ENCODE results near the gene TXNIP.
A peak's percentile ranks its signal among the peaks of the same experiment; 100 is the strongest.

The TXNIP gene

GRCh38 chr1:145960468-145961108, 35.8 kb downstream of the TXNIP start:
- no peak for DNase-seq (ENCODE audit: low read depth, low spot score)
- ChIA-PET POLR2A (no interaction called here), CTCF (interaction anchor here (1.1 kb wide), 1 partner anchor 11 kb away, joined by 3 read pairs; no protein-coding TSS in a partner anchor)
- no peak for TF ChIP-seq CTCF (IDR thresholded peaks at IDR 0.05; ENCODE audit: insufficient read depth, low read length, missing control alignments)
- peak overlapping the region; percentile 66 for H3K4me3 ChIP-seq (ENCODE audit: low read depth, low read length)

GRCh38 chr1:145959957-145960467, 36.4 kb downstream of the TXNIP start:
- ChIA-PET POLR2A (no interaction called here), CTCF (interaction anchor here (1.1 to 3.7 kb wide), 3 partner anchors 10 to 50 kb away, joined by 3 to 11 read pairs (median 9); partner anchors contain the start of genes ITGA10 and RBM8A)
- no peak for TF ChIP-seq CTCF (IDR thresholded peaks at IDR 0.05; ENCODE audit: insufficient read depth, low read length, missing control alignments)
- H3K4me3 ChIP-seq (ENCODE audit: low read depth, low read length), result peak overlapping the region; percentile 66
- DNase-seq (ENCODE audit: low read depth, low spot score), result no peak

GRCh38 chr1:145959333-145959732, 37.0 kb downstream of the TXNIP start:
- CTCF ChIA-PET, result interaction anchor here (1.7 to 3.7 kb wide), 3 partner anchors 18 to 50 kb away, joined by 8 to 11 read pairs (median 9); partner anchors contain the start of genes ITGA10 and RBM8A
- TF ChIP-seq CTCF (IDR thresholded peaks at IDR 0.05; ENCODE audit: insufficient read depth, low read length, missing control alignments), result no peak
- no peak overlapping the region for H3K4me3 ChIP-seq (ENCODE audit: low read depth, low read length)
- DNase-seq (ENCODE audit: low read depth, low spot score), result no peak
- POLR2A ChIA-PET, result no interaction called here

GRCh38 chr1:145958734-145959133, 37.6 kb downstream of the TXNIP start:
- ChIA-PET POLR2A (interaction anchor here (1.9 kb wide), 1 partner anchor 21 kb away, joined by 9 read pairs; no protein-coding TSS in a partner anchor), CTCF (interaction anchor here (0.9 to 3.7 kb wide), 7 partner anchors 9 to 102 kb away, joined by 3 to 11 read pairs (median 6); partner anchors contain the start of genes ITGA10 and RBM8A)
- DNase-seq (ENCODE audit: low read depth, low spot score), result no peak
- no peak for TF ChIP-seq CTCF (IDR thresholded peaks at IDR 0.05; ENCODE audit: insufficient read depth, low read length, missing control alignments)
- H3K4me3 ChIP-seq (ENCODE audit: low read depth, low read length), result no peak overlapping the region

- no peak for TF ChIP-seq CTCF (IDR thresholded peaks at IDR 0.05; ENCODE audit: insufficient read depth, low read length, missing control alignments)
- CTCF ChIA-PET, result interaction anchor here (0.9 to 3.7 kb wide), 8 partner anchors 8 to 101 kb away, joined by 3 to 11 read pairs (median 7); partner anchors contain the start of genes ITGA10 and RBM8A
- POLR2A ChIA-PET, result interaction anchor here (0.7 to 1.9 kb wide), 9 partner anchors 11 to 99 kb away, joined by 3 to 9 read pairs (median 4); partner anchors contain the start of genes PIAS3 and RBM8A
- no peak for DNase-seq (ENCODE audit: low read depth, low spot score)
- peak within 1 kb of the TSS; percentile 82 for H3K4me3 ChIP-seq (ENCODE audit: low read depth, low read length)
Measured at GRCh38 chr1:145957443-145958319, 38.7 kb downstream of the TXNIP start, which contains the start of gene LIX1L. TSS of gene LIX1L (minus strand) at chr1:145958017. CDS start at chr1:145957927, 90 bp downstream.
